ENCODE results near the gene MBNL1.

The MBNL1 gene

GRCh38 chr3:152365126-152365525 lies 96.4 kb downstream of the MBNL1 start:
- no peak for TF ChIP-seq CTCF (IDR thresholded peaks at IDR 0.05)

GRCh38 chr3:152365766-152366593 lies 97.3 kb downstream of the MBNL1 start:
- TF ChIP-seq CTCF (IDR thresholded peaks at IDR 0.05) = no peak

DNA sequence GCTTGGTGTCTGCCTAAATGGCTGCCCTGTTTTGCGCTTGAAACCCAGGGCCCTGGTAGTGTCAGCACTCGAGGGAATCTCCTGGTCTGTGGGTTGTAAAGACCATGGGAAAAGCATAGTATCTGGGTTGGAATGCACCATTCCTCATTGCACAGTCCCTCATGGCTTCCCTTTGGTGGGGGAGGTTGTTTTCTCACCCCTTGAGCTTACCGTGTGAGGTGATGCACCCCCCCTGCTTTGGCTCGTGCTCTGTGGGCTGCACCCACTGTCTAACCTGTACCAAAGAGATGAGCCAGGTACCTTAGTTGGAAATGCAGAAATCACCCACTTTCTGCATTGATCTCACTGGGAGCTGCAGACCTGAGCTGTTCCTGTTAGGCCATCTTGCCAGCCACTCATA lies 104.7 kb downstream of the MBNL1 start:
- TF ChIP-seq CTCF (IDR thresholded peaks at IDR 0.05) = no peak

DNA sequence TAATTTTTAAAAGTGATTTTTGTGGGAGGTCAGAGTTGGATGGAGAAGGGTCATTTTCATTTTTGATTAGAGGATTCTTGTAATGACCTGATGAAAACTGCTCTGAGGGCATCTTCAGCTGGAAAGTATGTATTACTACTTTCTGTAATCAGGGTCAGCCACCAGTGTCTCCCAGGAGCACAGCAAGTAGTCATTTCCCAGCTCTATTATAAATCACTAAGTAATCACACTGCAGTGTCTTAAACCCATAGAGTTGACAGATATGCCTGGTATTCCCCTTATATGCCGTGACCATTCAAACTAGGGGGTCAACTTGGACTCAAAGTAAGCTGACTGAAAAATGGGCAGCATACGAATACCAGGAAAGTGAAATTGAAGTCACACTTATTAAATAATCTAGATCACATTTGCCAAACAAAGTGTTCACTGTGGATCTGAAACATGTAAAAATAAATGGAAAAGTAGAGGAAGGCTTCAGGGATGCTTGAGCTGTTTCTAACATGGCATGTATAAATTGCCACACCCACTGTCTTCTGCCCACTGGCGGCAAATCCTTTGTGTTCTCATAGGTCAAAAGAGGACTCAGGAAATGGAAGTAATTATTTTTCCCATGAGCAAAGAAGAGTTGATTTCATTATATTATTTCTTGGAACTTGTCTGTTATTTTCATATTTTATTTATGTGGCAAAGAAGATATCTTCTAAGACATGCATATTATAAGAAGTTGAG lies 105.7 kb downstream of the MBNL1 start:
- no peak for TF ChIP-seq CTCF (IDR thresholded peaks at IDR 0.05)

DNA sequence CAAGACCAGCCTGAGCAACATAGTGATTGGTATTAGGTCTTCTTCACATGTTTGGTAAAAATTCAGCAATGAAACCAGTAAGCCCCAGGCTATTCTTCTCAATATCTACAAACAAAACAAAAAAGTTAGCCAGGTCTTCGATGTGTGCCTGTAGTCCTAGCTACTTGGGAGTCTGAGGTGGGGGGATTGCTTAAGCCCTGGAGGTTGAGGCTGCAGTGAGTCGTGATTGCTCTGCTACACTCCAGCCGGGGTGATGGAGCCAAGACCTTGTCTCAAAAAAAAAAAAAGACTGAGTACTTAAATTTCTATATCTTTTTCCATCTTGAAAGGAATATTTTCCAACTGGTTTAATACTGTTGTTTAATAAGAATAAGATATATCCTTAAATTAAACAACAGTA lies 106.8 kb downstream of the MBNL1 start:
- no peak for TF ChIP-seq CTCF (IDR thresholded peaks at IDR 0.05)

DNA sequence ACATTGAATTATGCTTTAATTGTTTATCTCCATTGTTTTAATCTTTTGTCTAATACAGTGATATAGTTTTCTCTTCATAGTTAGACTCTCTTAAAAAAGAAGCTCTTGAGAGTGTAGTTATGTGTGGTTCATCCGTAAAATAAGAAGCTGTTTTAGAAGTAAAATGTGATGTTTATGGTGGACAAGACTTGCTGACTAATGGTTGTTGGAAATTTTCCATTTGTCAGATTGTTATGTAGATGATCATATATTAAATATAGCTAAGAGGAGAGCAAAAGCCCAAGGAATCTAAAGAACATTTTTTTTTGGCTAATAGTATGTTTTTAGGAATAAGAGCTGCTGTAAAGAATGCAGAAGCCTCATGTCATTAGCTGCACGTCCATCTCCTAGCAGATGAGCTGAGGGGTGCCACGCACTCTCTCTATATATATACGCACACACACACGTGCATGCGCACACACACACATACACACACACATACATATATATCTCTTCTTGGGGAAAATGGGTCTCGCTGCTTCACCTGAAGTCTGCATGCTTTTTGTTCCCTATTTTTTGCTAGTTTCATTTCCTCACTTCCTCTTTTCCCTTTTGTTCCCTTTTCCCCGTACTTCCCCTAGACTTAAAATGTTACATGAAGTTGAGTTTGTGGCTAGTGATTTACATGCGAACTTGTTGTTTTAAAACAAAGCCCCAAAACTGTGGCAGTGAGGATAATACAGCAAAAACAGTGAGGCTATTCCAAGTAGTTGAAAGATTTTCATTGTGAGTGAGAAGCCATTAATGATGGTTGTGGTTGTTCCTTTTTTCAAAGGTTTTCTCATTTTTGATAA lies 107.8 kb downstream of the MBNL1 start:
- no peak for TF ChIP-seq CTCF (IDR thresholded peaks at IDR 0.05)

DNA sequence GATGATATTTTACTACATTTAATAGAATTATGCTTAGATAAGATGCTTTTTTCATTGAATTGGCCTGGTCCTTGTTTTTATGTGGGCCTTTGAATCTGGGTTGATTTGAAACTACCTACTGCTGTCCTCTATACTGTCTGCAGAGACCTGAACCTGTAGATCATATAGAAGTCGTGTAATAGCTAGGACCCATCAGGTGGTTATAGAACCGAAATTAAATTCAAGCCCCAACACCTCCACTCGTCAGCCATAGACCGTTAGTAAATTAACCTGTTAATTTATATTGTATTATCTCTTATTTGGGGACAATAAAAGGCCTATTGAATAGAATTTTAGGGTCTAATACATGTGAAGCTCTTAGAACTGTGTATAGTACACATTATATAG lies 108.4 kb downstream of the MBNL1 start:
- TF ChIP-seq CTCF (IDR thresholded peaks at IDR 0.05) = no peak

Measured in LNCAP (cell line).